Measurements from ENCODE around the gene DUSP19. TPM values are rescaled to one million over a fixed set of nuclear protein-coding genes. Genes with fewer than 3 reads are reported as not detected.
"Not testable (repeated sequence)": the region's sequence is repeated elsewhere in the genome, so short reads cannot be mapped to it uniquely, and the experiment has no call there.

The DUSP19 gene
- polyA plus RNA-seq, 1 of the 3 experiments (the other 2 are of a cell fraction) = 0.85 TPM

- Histone ChIP-seq H3K4me1 (ENCODE audit: control insufficient read depth in 1 of 2, insufficient read depth in 2 of 2, low read depth in 1 of 2, low read length in 1 of 2) (peaks cover under 1 to 13% of the 10 kb centered on the region in 2 experiments; a peak in 2 of 4 replicates), H4K20me1 (ENCODE audit: insufficient read depth) (peaks cover 15% of the 10 kb centered on the region), H3K4me3 (ENCODE audit: low read depth in 2 of 2, low read length in 1 of 2) (no peak overlapping the region), H3K36me3 (replicated peaks in 1 of 2; ENCODE audit: control insufficient read depth in 1 of 2, insufficient read depth in 2 of 2, low read length in 1 of 2) (no peaks in the 10 kb centered on the region), H3F3A (replicated peaks; ENCODE audit: insufficient read depth) (peaks cover 8% of the 10 kb centered on the region), H2AFZ (ENCODE audit: low read depth) (no peak overlapping the region), H3K4me2 (no peak overlapping the region), H3K27me3 (ENCODE audit: insufficient read depth) (no peaks in the 10 kb centered on the region), H3K27ac (ENCODE audit: low read depth in 2 of 2, low read length in 1 of 2) (no peak overlapping the region), H3K9me3 (no peaks in the 10 kb centered on the region), H3K9me2 (no peaks in the 10 kb centered on the region), H3K79me2 (ENCODE audit: insufficient read depth) (peaks cover 24% of the 10 kb centered on the region), H3K9ac (no peak overlapping the region)
- ChIA-PET POLR2A (no interaction called here), CTCF (no interaction called here)
- 92% methylated on average over 2 of the region's 2 CpGs for whole genome bisulfite sequencing (ENCODE audit: low lambda C conversion rate)
- TF ChIP-seq RFX5 (IDR thresholded peaks at IDR 0.05; ENCODE audit: low read length) = no peak
- no peak for TF ChIP-seq SIN3A (IDR thresholded peaks at IDR 0.05; ENCODE audit: borderline replicate concordance, low read depth, low read length)
- TF ChIP-seq FOSL2 (IDR thresholded peaks at IDR 0.05; ENCODE audit: borderline replicate concordance, low read depth) = no peak
- TF ChIP-seq RCOR1 (IDR thresholded peaks at IDR 0.05; ENCODE audit: low read length) = no peak
- no peak for TF ChIP-seq NRF1 (IDR thresholded peaks at IDR 0.05; ENCODE audit: low read depth, low read length)
- no peak for TF ChIP-seq EZH2phosphoT487 (IDR thresholded peaks at IDR 0.05; ENCODE audit: borderline replicate concordance, low read depth)
- TF ChIP-seq CTCF (IDR thresholded peaks at IDR 0.05) = no peak
- no peak for TF ChIP-seq USF2 (IDR thresholded peaks at IDR 0.05; ENCODE audit: borderline replicate concordance, low read depth, low read length)
- no peak for DNase-seq
These were observed 37.9 kb upstream of the DUSP19 start for GRCh38 chr2:183040604-183041003.

GRCh38 chr2:183043580-183043979, 35.0 kb upstream of the DUSP19 start:
- H3K79me2 ChIP-seq (ENCODE audit: insufficient read depth); H3K4me3 ChIP-seq (ENCODE audit: low read depth in 2 of 2, low read length in 1 of 2); POLR2A ChIA-PET; H3K9me3 ChIP-seq; CTCF ChIA-PET; H3K9me2 ChIP-seq; H3K4me2 ChIP-seq; H4K20me1 ChIP-seq (ENCODE audit: insufficient read depth); H2AFZ ChIP-seq (ENCODE audit: low read depth); H3K36me3 ChIP-seq (replicated peaks in 1 of 2; ENCODE audit: control insufficient read depth in 1 of 2, insufficient read depth in 2 of 2, low read length in 1 of 2); H3K27me3 ChIP-seq (ENCODE audit: insufficient read depth); H3K4me1 ChIP-seq (ENCODE audit: control insufficient read depth in 1 of 2, insufficient read depth in 2 of 2, low read depth in 1 of 2, low read length in 1 of 2); DNase-seq; H3K9ac ChIP-seq; H3K27ac ChIP-seq (ENCODE audit: low read depth in 2 of 2, low read length in 1 of 2); H3F3A ChIP-seq (replicated peaks; ENCODE audit: insufficient read depth): not testable (repeated sequence)
- 85% methylated on average over 8 of the region's 8 CpGs for WGBS (ENCODE audit: low lambda C conversion rate)

GRCh38 chr2:183047486-183048125, 30.9 kb upstream of the DUSP19 start:
- H3K9ac ChIP-seq; H3K9me2 ChIP-seq; H3F3A ChIP-seq (replicated peaks; ENCODE audit: insufficient read depth); H3K79me2 ChIP-seq (ENCODE audit: insufficient read depth); H4K20me1 ChIP-seq (ENCODE audit: insufficient read depth); H3K27me3 ChIP-seq (ENCODE audit: insufficient read depth); H3K9me3 ChIP-seq; H3K36me3 ChIP-seq (replicated peaks in 1 of 2; ENCODE audit: control insufficient read depth in 1 of 2, insufficient read depth in 2 of 2, low read length in 1 of 2); DNase-seq; H3K4me1 ChIP-seq (ENCODE audit: control insufficient read depth in 1 of 2, insufficient read depth in 2 of 2, low read depth in 1 of 2, low read length in 1 of 2); H2AFZ ChIP-seq (ENCODE audit: low read depth); POLR2A ChIA-PET; H3K27ac ChIP-seq (ENCODE audit: low read depth in 2 of 2, low read length in 1 of 2); H3K4me2 ChIP-seq; H3K4me3 ChIP-seq (ENCODE audit: low read depth in 2 of 2, low read length in 1 of 2): not testable (repeated sequence)
- 68% methylated on average over 5 of the region's 5 CpGs for WGBS (ENCODE audit: low lambda C conversion rate)
- CTCF ChIA-PET = interaction anchor here (0.7 kb wide), 1 partner anchor 10 kb away, joined by 3 read pairs; no protein-coding TSS in a partner anchor
